Nephron progenitor cell (in vitro differentiated cells): Measurements from ENCODE around the gene FAM98B.

ENCODE experiments used
- DNase-seq: peaks from one replicate; pipeline ENCODE4 v3.0.0; 2021
- H3K27ac Mint-ChIP-seq: 2 replicates; pipeline ENCODE4 v1.8.0; 2021; ENCODE audit warnings: mild to moderate bottlenecking, moderate library complexity, mixed read lengths
- H3K27me3 Mint-ChIP-seq: 2 replicates; pipeline ENCODE4 v1.8.0; 2021; ENCODE audit warnings: mild to moderate bottlenecking, low read depth, mixed read lengths; ENCODE audit not compliant: poor library complexity
- H3K36me3 Mint-ChIP-seq: 2 replicates; pipeline ENCODE4 v1.8.0; 2021; ENCODE audit warnings: low read depth, mixed read lengths
- H3K4me1 Mint-ChIP-seq: 2 replicates; pipeline ENCODE4 v1.8.0; 2021; ENCODE audit warnings: mixed read lengths
- H3K4me3 Mint-ChIP-seq: 2 replicates; pipeline ENCODE4 v1.8.0; 2021; ENCODE audit warnings: mild to moderate bottlenecking, moderate library complexity, mixed read lengths
- H3K9me3 Mint-ChIP-seq: 2 replicates; pipeline ENCODE4 v1.8.0; 2021; ENCODE audit warnings: mild to moderate bottlenecking, moderate library complexity, mixed read lengths
- CTCF ChIP-seq: fragments of 200-600 bp; sonication (generic); IDR thresholded peaks from 2 replicates; pipeline ENCODE4 v1.5.0; 2021; ENCODE audit warnings: antibody characterized with exemption

The FAM98B gene

GRCh38 chr15:38438031-38438986 lies 15.6 kb upstream of the FAM98B start:
- Mint-ChIP-seq H3K4me3 (no peak overlapping the region), H3K27me3 (peaks cover 54% of the 10 kb centered on the region), H3K4me1 (peaks cover 7% of the 10 kb centered on the region), H3K9me3 (peaks cover 29% of the 10 kb centered on the region), H3K27ac (no peak overlapping the region), H3K36me3 (peaks cover 5% of the 10 kb centered on the region)
- DNase-seq, result no peak
- no peak for TF ChIP-seq CTCF

GRCh38 chr15:38440353-38441129 lies 13.4 kb upstream of the FAM98B start:
- H3K27ac Mint-ChIP-seq, result no peak overlapping the region
- peak; percentile 54 for DNase-seq
- peak; percentile 85 for TF ChIP-seq CTCF
- H3K4me1 Mint-ChIP-seq, result peaks cover 7% of the 10 kb centered on the region
- H3K27me3 Mint-ChIP-seq, result peaks cover 47% of the 10 kb centered on the region
- H3K4me3 Mint-ChIP-seq, result peak overlapping the region; percentile 44
- H3K9me3 Mint-ChIP-seq, result peaks cover 29% of the 10 kb centered on the region
- peaks cover 5% of the 10 kb centered on the region for H3K36me3 Mint-ChIP-seq

- no peak for TF ChIP-seq CTCF
- no peak overlapping the region for H3K27ac Mint-ChIP-seq
- DNase-seq, result no peak
- H3K4me3 Mint-ChIP-seq, result no peak overlapping the region
- peaks cover 29% of the 10 kb centered on the region for H3K9me3 Mint-ChIP-seq
- peaks cover 5% of the 10 kb centered on the region for H3K36me3 Mint-ChIP-seq
- H3K27me3 Mint-ChIP-seq, result peaks cover 43% of the 10 kb centered on the region
- H3K4me1 Mint-ChIP-seq, result peaks cover 7% of the 10 kb centered on the region
Observed at GRCh38 chr15:38441130-38441519, 12.8 kb upstream of the FAM98B start.

- Mint-ChIP-seq H3K9me3 (peaks cover 3% of the 10 kb centered on the region), H3K4me1 (peaks cover 16% of the 10 kb centered on the region)
- DNase-seq, result no peak
Observed at GRCh38 chr15:38454696-38455090, 766 bp downstream of the FAM98B start.

GRCh38 chr15:38455092-38455491 lies 1.2 kb downstream of the FAM98B start:
- DNase-seq, result no peak
- H3K27ac Mint-ChIP-seq, result peak overlapping the region; percentile 99
- H3K9me3 Mint-ChIP-seq, result peaks cover 3% of the 10 kb centered on the region
- no peak for TF ChIP-seq CTCF
- H3K4me3 Mint-ChIP-seq, result peak overlapping the region; percentile 93
- peaks cover 16% of the 10 kb centered on the region for H3K4me1 Mint-ChIP-seq
- peaks cover 21% of the 10 kb centered on the region for H3K27me3 Mint-ChIP-seq
- peaks cover 9% of the 10 kb centered on the region for H3K36me3 Mint-ChIP-seq

More at GRCh38 chr15:38454696-38455090, 766 bp downstream of the FAM98B start:
- peaks cover 9% of the 10 kb centered on the region for H3K36me3 Mint-ChIP-seq
- H3K27me3 Mint-ChIP-seq, result peaks cover 25% of the 10 kb centered on the region
- no peak for TF ChIP-seq CTCF
- H3K4me3 Mint-ChIP-seq, result peak overlapping the region; percentile 93
- H3K27ac Mint-ChIP-seq, result peak overlapping the region; percentile 99
